ENCODE measurements around the gene ST6GALNAC3. TPM values are rescaled to one million over a fixed set of nuclear protein-coding genes. Genes with fewer than 3 reads are reported as not detected.

The ST6GALNAC3 gene
- total RNA-seq, 1 donor from 2014 or later = 4.7 TPM

GRCh38 chr1:76481672-76482071, 407.1 kb downstream of the ST6GALNAC3 start:
- TF ChIP-seq CTCF (IDR thresholded peaks at IDR 0.05) = no peak
- Mint-ChIP-seq H3K27me3 (ENCODE audit: low read depth) (no peaks in the 10 kb centered on the region), H3K4me3 (ENCODE audit: unreplicated experiment) (no peak overlapping the region), H3K36me3 (ENCODE audit: low read depth) (no peaks in the 10 kb centered on the region), H3K4me1 (ENCODE audit: low read depth) (peaks cover 4% of the 10 kb centered on the region), H3K27ac (ENCODE audit: unreplicated experiment) (no peak overlapping the region), H3K9me3 (ENCODE audit: low read depth) (peaks cover 9% of the 10 kb centered on the region)
- no peak for DNase-seq (ENCODE audit: low spot score)

GRCh38 chr1:76482272-76482671, 407.7 kb downstream of the ST6GALNAC3 start:
- no peak for TF ChIP-seq CTCF (IDR thresholded peaks at IDR 0.05)
- no peak for DNase-seq (ENCODE audit: low spot score)
- Mint-ChIP-seq H3K27ac (ENCODE audit: unreplicated experiment) (no peak overlapping the region), H3K27me3 (ENCODE audit: low read depth) (no peaks in the 10 kb centered on the region), H3K9me3 (ENCODE audit: low read depth) (peaks cover 9% of the 10 kb centered on the region), H3K4me3 (ENCODE audit: unreplicated experiment) (no peak overlapping the region), H3K36me3 (ENCODE audit: low read depth) (peaks cover under 1% of the 10 kb centered on the region), H3K4me1 (ENCODE audit: low read depth) (peaks cover 4% of the 10 kb centered on the region)

GRCh38 chr1:76491737-76492136, 417.2 kb downstream of the ST6GALNAC3 start:
- H3K4me1 Mint-ChIP-seq (ENCODE audit: low read depth) = peaks cover under 1% of the 10 kb centered on the region

GRCh38 chr1:76492752-76493430, 418.3 kb downstream of the ST6GALNAC3 start:
- H3K4me1 Mint-ChIP-seq (ENCODE audit: low read depth) = peaks cover 4% of the 10 kb centered on the region
- no peak for TF ChIP-seq CTCF (IDR thresholded peaks at IDR 0.05)

More at GRCh38 chr1:76491737-76492136, 417.2 kb downstream of the ST6GALNAC3 start:
- no peak for TF ChIP-seq CTCF (IDR thresholded peaks at IDR 0.05)
- Mint-ChIP-seq H3K27me3 (ENCODE audit: low read depth) (no peaks in the 10 kb centered on the region), H3K27ac (ENCODE audit: unreplicated experiment) (no peak overlapping the region), H3K9me3 (ENCODE audit: low read depth) (no peaks in the 10 kb centered on the region), H3K4me3 (ENCODE audit: unreplicated experiment) (no peak overlapping the region), H3K36me3 (ENCODE audit: low read depth) (peaks cover 1% of the 10 kb centered on the region)
- no peak for DNase-seq (ENCODE audit: low spot score)

GRCh38 chr1:76494807-76495206, 420.3 kb downstream of the ST6GALNAC3 start:
- Mint-ChIP-seq H3K36me3 (ENCODE audit: low read depth) (no peaks in the 10 kb centered on the region), H3K27ac (ENCODE audit: unreplicated experiment) (no peak overlapping the region), H3K27me3 (ENCODE audit: low read depth) (no peaks in the 10 kb centered on the region), H3K4me3 (ENCODE audit: unreplicated experiment) (no peak overlapping the region), H3K9me3 (ENCODE audit: low read depth) (no peaks in the 10 kb centered on the region), H3K4me1 (ENCODE audit: low read depth) (peaks cover 7% of the 10 kb centered on the region)
- DNase-seq (ENCODE audit: low spot score) = no peak
- no peak for TF ChIP-seq CTCF (IDR thresholded peaks at IDR 0.05)

More at GRCh38 chr1:76492752-76493430, 418.3 kb downstream of the ST6GALNAC3 start:
- no peaks in the 10 kb centered on the region for H3K9me3 Mint-ChIP-seq (ENCODE audit: low read depth)
- DNase-seq (ENCODE audit: low spot score) = no peak
- H3K36me3 Mint-ChIP-seq (ENCODE audit: low read depth) = no peaks in the 10 kb centered on the region
- H3K27me3 Mint-ChIP-seq (ENCODE audit: low read depth) = no peaks in the 10 kb centered on the region
- H3K4me3 Mint-ChIP-seq (ENCODE audit: unreplicated experiment) = no peak overlapping the region
- H3K27ac Mint-ChIP-seq (ENCODE audit: unreplicated experiment) = no peak overlapping the region
